ENCODE measurements around the gene PCSK5. TPM values are rescaled to one million over a fixed set of nuclear protein-coding genes. Genes with fewer than 3 reads are reported as not detected.
"Not testable (repeated sequence)": the region's sequence is repeated elsewhere in the genome, so short reads cannot be mapped to it uniquely, and the experiment has no call there.

PCSK5 gene
- total RNA-seq, 1 donor from 2014 or later: 1.5 TPM

DNA sequence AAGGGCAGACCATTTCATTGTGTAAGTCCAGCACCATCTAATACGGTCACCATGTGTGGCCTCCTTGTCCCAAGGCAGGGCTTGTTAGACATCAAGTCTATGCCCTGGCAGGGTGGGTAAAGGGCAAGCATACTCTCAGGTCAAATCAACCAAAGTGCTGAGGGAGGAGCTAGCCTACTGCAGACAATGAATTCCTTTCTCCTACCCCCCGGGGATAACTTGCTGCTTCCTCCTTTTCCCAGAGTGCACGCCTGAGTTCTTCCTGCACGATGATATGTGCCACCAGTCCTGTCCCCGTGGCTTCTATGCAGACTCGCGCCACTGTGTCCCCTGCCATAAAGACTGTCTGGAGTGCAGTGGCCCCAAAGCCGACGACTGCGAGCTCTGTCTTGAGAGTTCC lies 432.3 kb downstream of the PCSK5 start:
- Mint-ChIP-seq H3K36me3 (ENCODE audit: low read depth) (no peaks in the 10 kb centered on the region), H3K4me1 (ENCODE audit: low read depth) (no peaks in the 10 kb centered on the region), H3K27ac (no peak overlapping the region), H3K9me3 (no peaks in the 10 kb centered on the region), H3K4me3 (ENCODE audit: low read depth) (no peak overlapping the region), H3K27me3 (ENCODE audit: low read depth) (no peaks in the 10 kb centered on the region)
- intact Hi-C loops (cut with micrococcal nuclease): no loop called here
- DNase-seq (ENCODE audit: low spot score): no peak

DNA sequence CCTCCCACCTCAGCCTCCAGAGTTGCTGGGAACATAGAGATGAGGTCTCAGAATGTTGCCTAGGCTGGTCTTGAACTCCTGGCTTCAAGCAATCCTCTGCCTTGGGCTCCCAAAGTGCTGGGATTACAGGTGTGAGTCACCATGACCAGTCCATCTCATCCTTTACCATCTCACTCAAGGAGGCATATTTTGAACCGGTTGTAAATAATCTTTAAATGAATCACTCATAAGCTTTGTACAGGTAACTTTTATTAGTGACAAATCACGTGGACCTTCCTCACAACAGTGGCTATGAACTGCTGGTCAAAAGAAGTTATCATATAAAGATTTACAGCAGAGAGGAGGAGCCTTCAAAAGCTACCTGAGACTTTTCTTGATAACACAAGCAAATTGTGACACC lies 433.0 kb downstream of the PCSK5 start:
- H3K36me3 Mint-ChIP-seq (ENCODE audit: low read depth): no peaks in the 10 kb centered on the region
- no peaks in the 10 kb centered on the region for H3K27me3 Mint-ChIP-seq (ENCODE audit: low read depth)
- H3K27ac Mint-ChIP-seq: no peak overlapping the region
- intact Hi-C loops (cut with micrococcal nuclease): no loop called here
- H3K4me1 Mint-ChIP-seq (ENCODE audit: low read depth): no peaks in the 10 kb centered on the region
- H3K4me3 Mint-ChIP-seq (ENCODE audit: low read depth): no peak overlapping the region
- DNase-seq (ENCODE audit: low spot score): no peak
- no peaks in the 10 kb centered on the region for H3K9me3 Mint-ChIP-seq

DNA sequence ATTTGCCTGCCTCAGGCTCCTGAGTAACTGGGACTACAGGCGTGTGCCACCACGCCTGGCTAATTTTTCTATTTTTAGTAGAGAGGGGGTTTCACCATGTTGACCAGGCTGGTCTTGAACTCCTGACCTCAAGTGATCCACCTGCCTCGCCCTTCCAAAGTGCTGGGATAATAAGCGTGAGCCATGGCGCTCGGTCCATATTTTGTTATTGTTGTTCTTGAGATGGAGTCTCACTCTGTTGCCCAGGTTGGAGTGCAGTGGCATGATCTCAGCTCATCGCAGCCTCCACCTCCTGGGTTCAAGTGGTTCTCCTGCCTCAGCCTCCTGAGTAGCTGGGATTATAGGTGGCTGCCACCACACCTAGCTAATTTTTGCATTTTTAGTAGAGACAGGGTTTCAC lies 433.6 kb downstream of the PCSK5 start:
- H3K4me3 Mint-ChIP-seq (ENCODE audit: low read depth); H3K9me3 Mint-ChIP-seq; H3K36me3 Mint-ChIP-seq (ENCODE audit: low read depth); DNase-seq (ENCODE audit: low spot score); H3K27ac Mint-ChIP-seq; intact Hi-C loops (cut with micrococcal nuclease); H3K4me1 Mint-ChIP-seq (ENCODE audit: low read depth); H3K27me3 Mint-ChIP-seq (ENCODE audit: low read depth): not testable (repeated sequence)

DNA sequence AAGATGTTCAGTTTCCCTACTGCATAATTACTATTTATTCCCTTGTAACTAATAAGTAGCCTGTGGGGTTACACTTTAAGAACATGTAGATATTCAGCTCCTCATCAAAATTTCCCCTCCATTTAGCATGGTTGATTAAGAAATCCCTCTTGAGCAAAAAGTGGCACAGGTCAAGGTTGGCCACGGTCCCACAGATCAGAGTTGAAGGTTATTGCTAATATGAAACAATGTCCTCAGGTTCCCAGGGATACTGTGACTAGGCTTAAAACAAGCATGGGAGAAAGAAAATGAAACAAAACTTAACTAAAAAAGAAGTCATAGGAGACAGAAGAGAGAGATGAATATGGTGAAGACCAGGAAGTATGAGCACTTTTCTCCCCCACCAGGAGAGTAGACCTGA lies 439.6 kb downstream of the PCSK5 start:
- no peaks in the 10 kb centered on the region for H3K9me3 Mint-ChIP-seq
- H3K4me3 Mint-ChIP-seq (ENCODE audit: low read depth): no peak overlapping the region
- no peak for DNase-seq (ENCODE audit: low spot score)
- H3K36me3 Mint-ChIP-seq (ENCODE audit: low read depth): no peaks in the 10 kb centered on the region
- H3K4me1 Mint-ChIP-seq (ENCODE audit: low read depth): no peaks in the 10 kb centered on the region
- H3K27me3 Mint-ChIP-seq (ENCODE audit: low read depth): no peaks in the 10 kb centered on the region
- intact Hi-C loops (cut with micrococcal nuclease): no loop called here
- H3K27ac Mint-ChIP-seq: no peak overlapping the region

DNA sequence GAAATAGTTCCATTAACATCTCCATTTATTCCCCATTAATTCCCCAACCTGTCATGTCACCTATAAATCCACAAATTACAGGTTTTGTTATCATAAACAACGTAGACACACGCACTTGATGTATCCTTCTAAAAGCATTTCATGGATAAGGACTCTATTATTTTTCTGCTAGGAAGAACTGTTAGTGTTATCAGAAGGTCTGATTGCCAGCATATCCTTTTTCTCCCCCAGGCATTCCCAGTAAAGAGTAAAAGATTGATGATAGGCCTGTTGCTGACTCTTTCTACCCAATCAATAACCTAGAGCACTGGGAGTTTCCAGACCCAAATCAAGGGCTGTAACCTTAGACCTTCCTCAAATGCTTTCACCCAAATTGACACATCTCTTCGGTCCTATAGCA lies 442.9 kb downstream of the PCSK5 start:
- Mint-ChIP-seq H3K27ac (no peak overlapping the region), H3K36me3 (ENCODE audit: low read depth) (no peaks in the 10 kb centered on the region), H3K4me3 (ENCODE audit: low read depth) (no peak overlapping the region), H3K27me3 (ENCODE audit: low read depth) (no peaks in the 10 kb centered on the region), H3K9me3 (no peaks in the 10 kb centered on the region), H3K4me1 (ENCODE audit: low read depth) (peaks cover 3% of the 10 kb centered on the region)
- DNase-seq (ENCODE audit: low spot score): no peak
- intact Hi-C loops (cut with micrococcal nuclease): no loop called here

DNA sequence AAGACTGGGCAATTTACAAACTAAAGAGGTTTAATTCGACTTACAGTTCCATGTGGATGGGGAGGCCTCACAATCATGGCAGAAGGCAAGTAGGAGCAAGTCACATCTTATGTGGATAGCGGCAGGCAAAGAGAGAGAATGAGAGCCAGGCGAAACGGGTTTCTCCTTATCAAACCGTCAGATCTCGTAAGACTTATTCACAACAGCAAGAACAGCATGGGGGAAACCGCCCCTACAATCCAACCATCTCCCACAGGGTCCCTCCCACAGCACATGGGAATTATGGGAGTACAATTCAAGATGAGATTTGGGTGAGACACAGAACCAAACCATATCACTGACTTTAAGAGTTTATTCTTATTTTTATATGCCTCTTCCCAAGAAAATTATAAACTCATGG lies 443.5 kb downstream of the PCSK5 start:
- H3K9me3 Mint-ChIP-seq: no peaks in the 10 kb centered on the region
- no peak overlapping the region for H3K27ac Mint-ChIP-seq
- peaks cover 3% of the 10 kb centered on the region for H3K4me1 Mint-ChIP-seq (ENCODE audit: low read depth)
- no peak for DNase-seq (ENCODE audit: low spot score)
- intact Hi-C loops (cut with micrococcal nuclease): no loop called here
- H3K36me3 Mint-ChIP-seq (ENCODE audit: low read depth): no peaks in the 10 kb centered on the region
- H3K4me3 Mint-ChIP-seq (ENCODE audit: low read depth): no peak overlapping the region
- no peaks in the 10 kb centered on the region for H3K27me3 Mint-ChIP-seq (ENCODE audit: low read depth)

DNA sequence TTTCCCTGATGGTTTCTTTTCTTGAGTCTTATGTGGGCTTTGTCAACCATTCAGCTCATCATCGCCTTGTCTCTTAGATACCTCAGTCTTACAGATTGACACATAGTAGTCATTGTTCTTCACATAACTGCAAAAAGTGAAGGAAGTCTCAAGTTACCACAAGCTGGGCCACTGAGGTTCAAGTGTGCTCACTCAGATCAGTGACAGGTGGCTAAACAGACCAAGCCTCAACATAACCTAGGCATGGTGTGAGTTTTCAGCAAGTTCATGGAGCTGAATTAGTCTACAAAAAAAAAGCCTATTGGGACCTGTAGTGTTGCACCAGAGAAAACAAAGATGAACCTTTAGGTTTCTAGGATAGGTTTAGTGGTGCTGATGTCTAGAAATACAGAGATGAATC lies 445.6 kb downstream of the PCSK5 start:
- no peaks in the 10 kb centered on the region for H3K27me3 Mint-ChIP-seq (ENCODE audit: low read depth)
- no peak overlapping the region for H3K27ac Mint-ChIP-seq
- no peak overlapping the region for H3K4me3 Mint-ChIP-seq (ENCODE audit: low read depth)
- no peak for DNase-seq (ENCODE audit: low spot score)
- H3K36me3 Mint-ChIP-seq (ENCODE audit: low read depth): no peaks in the 10 kb centered on the region
- H3K9me3 Mint-ChIP-seq: no peaks in the 10 kb centered on the region
- H3K4me1 Mint-ChIP-seq (ENCODE audit: low read depth): peaks cover 3% of the 10 kb centered on the region
- intact Hi-C loops (cut with micrococcal nuclease): no loop called here

DNA sequence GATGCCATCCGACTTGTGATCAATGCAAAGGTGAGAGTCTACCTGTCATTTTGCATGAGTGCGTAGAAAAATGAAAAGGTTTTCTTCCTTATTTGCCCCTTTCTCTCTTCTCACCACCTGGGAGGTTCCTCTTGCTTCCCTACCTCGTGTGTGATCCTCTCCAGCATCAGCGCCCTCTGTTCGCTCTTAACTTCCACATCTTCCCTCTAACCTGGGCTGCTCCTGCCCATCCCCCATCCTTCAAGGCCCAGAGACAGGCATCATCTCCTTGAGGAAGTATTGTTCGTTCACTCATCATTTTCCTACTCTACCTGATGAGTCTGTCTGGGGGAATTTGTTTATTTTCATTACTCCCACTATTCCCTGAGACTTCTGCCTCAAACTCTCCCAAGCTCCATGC lies 447.9 kb downstream of the PCSK5 start:
- no peak for DNase-seq (ENCODE audit: low spot score)
- Mint-ChIP-seq H3K27me3 (ENCODE audit: low read depth) (peaks cover 3% of the 10 kb centered on the region), H3K36me3 (ENCODE audit: low read depth) (no peaks in the 10 kb centered on the region), H3K4me3 (ENCODE audit: low read depth) (no peak overlapping the region), H3K4me1 (ENCODE audit: low read depth) (peaks cover 3% of the 10 kb centered on the region), H3K9me3 (no peaks in the 10 kb centered on the region), H3K27ac (no peak overlapping the region)
- intact Hi-C loops (cut with micrococcal nuclease): no loop called here

DNA sequence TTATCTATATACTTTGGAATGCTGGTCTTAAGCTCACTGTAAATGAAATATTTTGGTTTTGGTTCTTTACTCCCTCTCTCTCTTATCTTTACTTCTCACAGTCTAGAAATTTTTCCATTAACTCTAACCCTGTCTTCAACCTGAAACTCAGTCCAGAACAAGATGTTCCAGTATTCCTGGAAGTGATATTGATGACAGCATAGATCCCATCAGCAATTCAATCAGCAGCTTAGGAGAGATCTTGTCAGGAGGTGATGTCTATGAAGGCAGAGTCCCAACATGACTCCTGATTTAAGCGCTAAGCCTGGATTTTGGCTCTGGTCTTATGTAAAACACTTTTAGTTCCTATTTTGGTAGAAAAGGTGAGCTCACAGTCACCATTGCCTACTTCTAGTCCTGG lies 451.1 kb downstream of the PCSK5 start:
- Mint-ChIP-seq H3K27ac (no peak overlapping the region), H3K27me3 (ENCODE audit: low read depth) (peaks cover 3% of the 10 kb centered on the region), H3K36me3 (ENCODE audit: low read depth) (no peaks in the 10 kb centered on the region), H3K9me3 (no peaks in the 10 kb centered on the region), H3K4me3 (ENCODE audit: low read depth) (no peak overlapping the region), H3K4me1 (ENCODE audit: low read depth) (no peaks in the 10 kb centered on the region)
- intact Hi-C loops (cut with micrococcal nuclease): no loop called here
- no peak for DNase-seq (ENCODE audit: low spot score)

DNA sequence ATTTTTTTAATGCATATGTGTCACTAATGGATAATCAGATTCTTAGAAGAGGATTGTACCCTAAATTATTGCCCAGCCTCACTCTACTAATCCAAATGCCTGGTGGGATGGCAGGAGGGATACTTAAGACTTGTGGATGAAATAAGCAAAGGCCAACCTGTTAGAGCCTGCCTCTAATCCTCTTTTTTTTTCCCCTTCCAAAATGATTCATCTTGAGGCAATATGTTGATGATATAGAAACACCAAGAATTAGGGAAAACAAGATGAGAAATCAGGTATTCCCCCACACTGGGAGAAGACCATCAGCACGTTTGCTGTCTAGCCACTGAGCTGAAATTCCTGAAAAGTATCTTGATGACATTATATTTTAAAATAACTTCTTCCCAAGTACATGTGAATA lies 451.7 kb downstream of the PCSK5 start:
- Mint-ChIP-seq H3K27me3 (ENCODE audit: low read depth) (peaks cover 3% of the 10 kb centered on the region), H3K9me3 (no peaks in the 10 kb centered on the region), H3K27ac (no peak overlapping the region), H3K4me3 (ENCODE audit: low read depth) (no peak overlapping the region), H3K36me3 (ENCODE audit: low read depth) (no peaks in the 10 kb centered on the region), H3K4me1 (ENCODE audit: low read depth) (no peaks in the 10 kb centered on the region)
- intact Hi-C loops (cut with micrococcal nuclease): no loop called here
- DNase-seq (ENCODE audit: low spot score): no peak

DNA sequence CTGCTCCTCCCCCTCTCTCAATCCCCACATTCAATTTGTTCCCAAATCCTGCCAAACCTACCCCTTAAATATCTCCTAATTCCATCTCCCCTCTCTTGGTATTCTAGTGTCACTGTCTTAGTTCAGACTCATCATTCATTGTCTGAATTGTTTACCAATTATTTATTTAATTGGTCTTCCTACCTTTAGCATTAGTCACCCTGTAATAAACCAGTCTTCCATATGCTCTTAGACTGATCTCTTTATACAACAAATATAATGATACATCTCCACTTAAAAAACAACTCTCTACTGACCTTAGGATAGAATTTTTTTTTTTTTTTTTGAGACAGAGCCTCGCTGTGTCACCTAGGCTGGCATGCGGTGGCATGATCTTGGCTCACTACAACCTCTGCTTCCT lies 452.4 kb downstream of the PCSK5 start:
- Mint-ChIP-seq H3K27ac (no peak overlapping the region), H3K27me3 (ENCODE audit: low read depth) (peaks cover 3% of the 10 kb centered on the region), H3K9me3 (no peaks in the 10 kb centered on the region), H3K4me1 (ENCODE audit: low read depth) (no peaks in the 10 kb centered on the region), H3K36me3 (ENCODE audit: low read depth) (no peaks in the 10 kb centered on the region), H3K4me3 (ENCODE audit: low read depth) (no peak overlapping the region)
- intact Hi-C loops (cut with micrococcal nuclease): no loop called here
- no peak for DNase-seq (ENCODE audit: low spot score)

DNA sequence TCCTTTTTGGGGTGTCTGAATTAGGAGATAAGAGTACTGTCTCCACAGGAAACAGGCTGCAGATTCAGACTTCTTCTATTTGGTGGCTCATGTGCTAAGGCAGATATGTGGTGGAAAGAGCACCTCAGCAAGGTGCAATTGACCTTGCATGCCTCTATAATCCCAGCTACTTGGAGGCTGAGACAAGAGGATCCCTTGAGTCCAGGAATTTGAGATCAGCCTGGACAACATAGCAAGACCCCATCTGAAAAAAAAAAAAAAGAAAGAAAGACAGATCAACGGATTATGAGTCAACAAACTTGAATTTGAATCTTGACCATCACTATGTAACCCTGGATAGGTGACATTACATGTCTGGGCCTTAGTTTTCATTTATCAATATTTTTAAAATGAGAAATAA lies 459.4 kb downstream of the PCSK5 start:
- H3K27ac Mint-ChIP-seq: no peak overlapping the region
- no peak for DNase-seq (ENCODE audit: low spot score)
- no peak overlapping the region for H3K4me3 Mint-ChIP-seq (ENCODE audit: low read depth)
- H3K4me1 Mint-ChIP-seq (ENCODE audit: low read depth): no peaks in the 10 kb centered on the region
- no peaks in the 10 kb centered on the region for H3K9me3 Mint-ChIP-seq
- intact Hi-C loops (cut with micrococcal nuclease): no loop called here
- no peaks in the 10 kb centered on the region for H3K36me3 Mint-ChIP-seq (ENCODE audit: low read depth)
- no peaks in the 10 kb centered on the region for H3K27me3 Mint-ChIP-seq (ENCODE audit: low read depth)

DNA sequence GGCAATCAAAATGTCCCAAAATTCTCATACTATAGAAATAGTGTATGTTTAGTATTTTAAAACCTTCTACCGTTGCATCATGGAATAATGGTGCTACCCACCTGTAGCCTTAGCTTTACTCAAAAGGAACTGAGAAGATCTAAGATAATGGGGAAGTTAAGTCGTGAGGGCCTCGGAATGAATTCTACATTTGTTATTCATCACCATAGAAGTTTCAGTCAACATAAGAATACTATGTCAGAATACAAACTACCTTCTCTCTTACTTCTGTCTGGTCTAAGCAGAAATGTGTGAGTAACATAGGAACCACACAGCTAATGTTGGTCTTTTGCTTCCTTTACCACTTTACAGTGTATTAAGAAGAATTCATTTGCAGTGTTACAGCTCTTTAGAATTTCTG lies 460.5 kb downstream of the PCSK5 start:
- Mint-ChIP-seq H3K4me3 (ENCODE audit: low read depth) (no peak overlapping the region), H3K36me3 (ENCODE audit: low read depth) (no peaks in the 10 kb centered on the region), H3K9me3 (no peaks in the 10 kb centered on the region), H3K27ac (peak overlapping the region; percentile 66), H3K4me1 (ENCODE audit: low read depth) (no peaks in the 10 kb centered on the region), H3K27me3 (ENCODE audit: low read depth) (no peaks in the 10 kb centered on the region)
- DNase-seq (ENCODE audit: low spot score): no peak
- intact Hi-C loops (cut with micrococcal nuclease): no loop called here

DNA sequence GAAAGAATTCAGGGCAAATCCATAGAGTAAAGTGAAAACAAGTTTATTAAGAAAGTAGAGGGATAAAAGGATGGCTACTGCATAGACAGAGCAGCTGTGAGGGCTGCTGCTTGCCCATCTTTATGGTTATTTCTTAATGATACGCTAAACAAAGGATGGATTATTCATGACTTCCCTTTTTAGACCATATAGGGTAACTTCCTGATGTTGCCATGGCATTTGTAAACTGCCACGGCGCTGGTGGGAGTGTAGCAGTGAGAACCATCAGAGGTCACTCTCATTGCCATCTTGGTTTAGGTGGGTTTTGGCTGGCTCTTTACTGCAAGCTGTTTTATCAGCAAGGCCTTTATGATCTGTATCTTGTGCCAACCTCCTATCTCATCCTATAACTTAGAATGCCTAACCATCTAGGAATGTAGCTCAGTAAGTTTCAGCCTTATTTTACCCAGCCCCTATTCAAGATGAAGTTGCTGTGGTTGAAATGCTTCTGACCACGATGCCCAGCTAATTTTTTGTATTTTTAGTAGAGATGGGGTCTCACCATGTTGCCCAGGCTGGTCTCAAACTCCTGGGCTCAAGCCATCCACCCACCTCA lies 461.6 kb downstream of the PCSK5 start:
- H3K27ac Mint-ChIP-seq: no peak overlapping the region
- no peaks in the 10 kb centered on the region for H3K9me3 Mint-ChIP-seq
- H3K4me3 Mint-ChIP-seq (ENCODE audit: low read depth): no peak overlapping the region
- no peak for DNase-seq (ENCODE audit: low spot score)
- H3K4me1 Mint-ChIP-seq (ENCODE audit: low read depth): no peaks in the 10 kb centered on the region
- intact Hi-C loops (cut with micrococcal nuclease): no loop called here
- no peaks in the 10 kb centered on the region for H3K36me3 Mint-ChIP-seq (ENCODE audit: low read depth)
- no peaks in the 10 kb centered on the region for H3K27me3 Mint-ChIP-seq (ENCODE audit: low read depth)

Measured in activated T-helper 2 cell treated with anti-CD3 and anti-CD28 coated beads, Interferon-gamma antibody, Interleukin-2, Interleukin-4, amounts not matched to agents 10 μg/mL and 5 μg/mL and 100 μg/mL, durations not matched to agents 14 hours and 24 hours and 36 hours (primary cell).